ENCODE data around the gene AVEN.

The AVEN gene

DNA sequence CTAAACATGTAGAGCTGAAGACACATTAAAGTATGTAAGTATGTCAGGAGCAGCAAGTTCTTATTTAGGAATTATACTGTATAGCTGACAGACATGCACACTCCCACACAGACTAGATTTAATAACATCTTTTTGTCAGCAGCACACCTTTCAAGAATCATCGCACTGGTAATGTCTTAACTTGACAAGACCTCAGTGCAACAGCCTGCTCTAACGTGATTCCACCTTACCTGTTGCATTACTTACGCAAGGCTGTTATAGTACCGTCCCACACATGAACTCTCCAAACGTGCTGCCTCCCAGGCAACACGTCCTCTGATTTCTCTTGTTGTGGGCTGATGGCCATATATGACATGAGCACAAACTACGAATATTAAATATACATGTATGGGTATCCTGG is 58.8 kb downstream of the AVEN start:
- DNase-seq: no peak

DNA sequence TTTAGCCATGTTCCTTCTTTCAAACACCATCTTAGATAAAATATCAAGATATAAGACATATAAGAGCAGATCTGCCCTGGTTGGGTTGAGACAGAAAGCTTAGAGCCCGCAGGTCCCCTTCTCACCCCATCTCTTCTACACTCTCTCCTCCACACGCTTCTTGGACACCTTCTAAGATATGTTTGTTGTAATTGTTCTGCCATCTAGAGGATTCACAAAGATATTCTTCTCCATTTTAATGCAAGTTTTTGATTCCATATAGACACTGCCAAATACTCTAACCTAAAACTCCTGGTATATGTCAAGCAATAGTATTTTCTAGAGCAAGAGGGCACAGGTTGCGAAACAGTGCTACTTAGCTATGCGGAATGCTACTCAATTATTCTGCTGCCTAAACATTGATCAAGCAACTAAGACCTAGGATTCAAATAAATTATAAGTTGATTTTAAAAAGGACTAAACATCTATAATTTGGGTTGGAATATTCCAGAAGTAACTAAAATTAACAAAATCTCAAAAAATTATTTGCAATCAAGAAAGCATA is 63.9 kb downstream of the AVEN start:
- DNase-seq: no peak

DNA sequence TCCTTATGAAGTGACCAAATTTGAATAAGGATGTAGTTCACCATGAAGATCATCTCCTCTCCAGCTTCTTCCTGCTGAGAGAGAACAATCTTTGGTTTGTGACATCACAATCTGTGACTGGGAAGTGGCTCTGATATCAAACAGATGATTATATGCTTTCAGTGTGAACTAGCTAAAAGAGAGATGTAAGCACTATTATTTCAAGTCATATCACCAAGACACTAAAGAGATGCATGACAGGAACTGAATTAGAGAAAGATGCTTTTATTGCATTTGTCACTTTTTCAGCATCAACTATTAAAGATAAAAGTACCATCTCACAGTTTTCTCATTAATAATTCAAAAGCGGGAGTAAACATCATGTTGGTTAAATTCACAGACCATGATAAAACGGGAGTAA is 67.2 kb downstream of the AVEN start:
- no peak for DNase-seq

DNA sequence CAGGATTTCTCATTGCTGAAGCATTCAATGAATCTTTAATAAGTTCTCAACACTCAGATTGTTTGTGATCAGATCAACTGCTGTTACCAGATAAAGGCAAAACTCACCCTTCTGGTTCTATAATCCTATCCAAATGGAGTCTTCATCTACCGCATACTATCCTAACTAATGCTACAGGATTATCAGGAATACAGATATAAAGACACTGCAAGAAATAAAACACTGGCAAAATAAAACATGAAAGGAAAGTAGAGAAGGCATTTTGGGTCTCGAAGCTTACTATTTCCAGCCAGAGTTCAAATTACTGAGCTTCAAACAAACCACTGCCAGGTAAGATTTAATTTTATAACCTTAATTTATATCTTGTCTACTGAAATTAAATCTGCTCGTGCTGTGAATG is 70.2 kb downstream of the AVEN start:
- DNase-seq: no peak

DNA sequence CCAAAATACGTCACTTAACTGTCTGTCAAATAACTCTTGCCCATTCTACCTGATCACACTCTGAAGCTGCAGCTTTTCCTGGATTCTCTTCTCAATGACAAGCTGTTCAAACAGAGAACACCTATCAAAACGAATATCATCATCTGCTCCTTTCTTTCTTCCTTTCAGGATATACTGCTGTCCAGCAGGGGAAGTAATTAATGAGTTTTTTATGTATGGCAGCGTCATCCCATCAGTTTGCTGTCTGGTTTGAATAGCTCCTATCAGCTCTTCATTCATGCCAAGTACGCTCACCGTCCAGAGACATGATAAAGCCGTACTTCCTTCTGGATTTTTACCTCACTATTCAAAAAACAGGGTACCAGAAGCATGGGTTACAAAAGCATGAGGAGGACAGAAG is 70.8 kb downstream of the AVEN start, which contains the start of gene CHRM5:
Gene CHRM5 (plus strand): TSS at position 274 of the 400 bp plus-strand sequence. CDS start 94,221 bp downstream, outside the sequence.
- DNase-seq: no peak

DNA sequence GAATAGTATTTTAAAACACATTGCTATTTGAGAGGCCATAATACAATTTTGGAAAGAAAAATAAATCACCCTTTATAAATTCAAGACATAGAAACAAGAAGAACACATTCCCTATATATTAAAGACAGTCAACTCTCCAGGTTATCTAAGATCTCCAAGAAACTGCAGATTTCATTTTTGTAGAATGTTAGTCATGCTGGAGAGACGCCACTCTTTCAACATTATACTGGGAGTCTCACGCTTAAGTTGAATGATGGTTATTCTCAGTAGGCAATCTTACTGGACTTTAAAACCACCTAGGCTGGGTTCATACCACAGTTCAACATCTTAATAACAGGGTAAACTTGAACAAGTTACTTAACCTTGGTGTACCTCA is 74.4 kb downstream of the AVEN start:
- no peak for DNase-seq

DNA sequence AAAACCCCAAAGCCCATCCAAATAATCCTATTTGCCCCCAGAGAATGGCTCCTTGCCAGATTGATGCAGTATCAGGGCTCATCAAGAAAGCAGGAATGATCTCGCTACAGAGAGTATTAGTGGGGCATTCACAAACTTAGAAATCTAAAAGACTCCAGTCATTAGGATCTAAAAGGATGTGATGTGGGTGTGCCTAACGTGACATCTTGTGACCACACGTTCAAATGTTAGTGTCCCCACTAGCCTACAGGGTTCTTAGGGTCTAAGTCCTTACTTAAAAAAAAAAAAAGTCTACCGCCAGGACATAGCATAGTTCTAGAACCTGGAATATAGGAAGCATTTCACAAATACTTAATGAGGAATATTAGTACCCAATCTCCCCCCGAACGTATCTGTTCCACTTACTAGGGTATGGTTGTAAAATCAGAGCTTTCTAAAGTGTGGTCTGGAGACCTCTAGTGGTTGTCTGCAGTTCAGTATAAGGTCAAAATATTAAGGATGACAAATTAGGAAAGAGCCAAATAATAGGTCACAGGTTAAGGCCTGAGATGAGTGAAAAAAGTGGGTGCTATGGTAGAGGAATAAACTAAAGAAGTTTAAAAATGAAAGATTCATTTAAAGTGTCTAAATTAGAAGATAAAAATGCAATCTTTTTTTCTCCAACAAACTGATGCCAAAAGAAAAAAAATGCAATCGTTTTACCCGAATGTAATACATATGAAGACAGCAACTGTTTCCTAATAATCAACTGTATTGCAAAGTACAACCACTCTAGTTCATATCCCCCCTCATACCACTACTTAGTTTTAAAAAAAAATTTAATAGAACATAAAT is 75.0 kb downstream of the AVEN start:
- DNase-seq: peak; percentile 0 to 26

DNA sequence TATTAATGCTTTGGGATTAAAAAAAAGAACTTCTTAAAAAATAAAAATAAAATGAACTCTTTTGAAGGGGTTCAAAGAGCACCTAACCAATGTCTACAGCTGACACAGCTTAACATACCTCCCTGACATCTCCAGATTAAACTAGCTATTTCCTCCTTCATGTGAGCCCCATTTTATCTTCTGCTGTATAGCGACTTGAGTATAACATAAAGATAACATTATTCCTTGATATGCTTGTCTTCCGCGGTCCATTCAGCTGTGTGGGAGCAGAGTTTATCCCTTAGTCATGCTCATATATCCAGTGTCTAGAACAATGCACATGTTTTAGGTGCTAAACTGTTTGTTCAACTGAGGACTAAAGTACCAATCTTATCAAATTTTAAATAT is 78.5 kb downstream of the AVEN start:
- DNase-seq: no peak

DNA sequence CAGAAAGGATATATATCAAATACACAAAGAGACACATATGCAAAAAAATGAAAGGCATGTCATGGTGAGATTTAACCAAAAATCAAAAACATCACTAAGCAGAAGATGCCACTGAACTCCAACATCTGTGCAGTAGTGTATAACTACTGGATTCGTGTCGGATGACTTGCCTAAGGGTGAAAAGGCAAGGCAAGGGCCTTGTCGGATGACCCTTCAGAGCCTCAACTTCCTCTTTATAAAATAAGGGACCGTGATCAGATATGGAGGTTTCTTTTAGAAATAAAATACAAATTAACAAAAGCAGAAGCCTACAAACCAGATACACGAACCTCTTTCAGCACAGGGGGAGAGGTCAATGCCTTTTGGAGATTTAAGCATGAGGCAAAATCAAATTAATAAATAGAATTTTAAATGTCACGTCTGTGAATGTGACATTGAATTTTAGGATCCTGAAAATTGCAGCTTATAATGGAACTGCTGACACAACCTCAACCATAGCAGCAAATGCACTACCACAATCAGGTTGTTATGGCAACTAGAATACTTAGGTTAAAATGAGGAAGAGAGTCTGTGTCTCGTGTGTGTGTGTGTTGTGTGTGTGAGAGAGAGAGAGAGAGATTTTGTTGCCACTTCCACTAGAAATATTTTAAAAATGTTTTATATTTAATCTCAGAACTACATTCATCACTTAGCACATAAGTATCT is 79.0 kb downstream of the AVEN start:
- no peak for DNase-seq

DNA sequence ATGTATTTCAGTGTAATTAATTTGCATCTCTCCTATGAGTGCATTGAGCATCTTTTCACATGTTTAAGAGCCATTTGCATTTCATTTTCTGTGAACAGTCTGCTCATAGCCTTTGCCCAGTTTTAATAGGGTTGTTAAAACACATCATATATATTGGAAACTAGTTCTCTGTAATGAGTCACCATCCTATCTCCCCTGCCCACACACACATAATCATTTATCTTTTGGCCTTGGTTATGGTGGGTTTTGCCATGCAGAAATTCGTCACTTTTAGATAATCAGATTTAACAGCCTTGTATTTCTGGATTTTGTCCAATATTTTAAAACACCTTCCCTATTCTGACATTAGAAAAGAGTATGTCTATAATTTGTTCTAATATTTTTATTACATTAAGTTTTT is 82.6 kb downstream of the AVEN start:
- DNase-seq: no peak

DNA sequence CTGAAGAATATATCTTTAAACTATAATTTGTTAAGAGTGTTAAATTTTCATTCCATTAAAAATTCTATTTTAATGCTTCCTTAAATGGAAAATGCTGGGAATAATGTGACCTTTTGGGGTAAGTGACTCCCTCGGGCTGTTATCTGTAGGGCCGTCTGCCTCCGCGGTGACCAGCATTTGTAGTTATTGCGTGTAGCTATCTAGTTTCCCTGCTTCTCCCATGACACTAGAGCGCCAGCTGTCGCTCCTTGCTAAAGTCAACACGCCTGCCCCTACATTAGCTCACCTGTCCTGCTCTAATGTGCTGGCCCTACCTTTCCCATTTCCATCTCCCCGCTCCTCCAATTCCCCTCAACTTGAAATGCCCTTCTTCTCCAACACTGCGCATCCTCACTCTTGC is 83.1 kb downstream of the AVEN start:
- no peak for DNase-seq

DNA sequence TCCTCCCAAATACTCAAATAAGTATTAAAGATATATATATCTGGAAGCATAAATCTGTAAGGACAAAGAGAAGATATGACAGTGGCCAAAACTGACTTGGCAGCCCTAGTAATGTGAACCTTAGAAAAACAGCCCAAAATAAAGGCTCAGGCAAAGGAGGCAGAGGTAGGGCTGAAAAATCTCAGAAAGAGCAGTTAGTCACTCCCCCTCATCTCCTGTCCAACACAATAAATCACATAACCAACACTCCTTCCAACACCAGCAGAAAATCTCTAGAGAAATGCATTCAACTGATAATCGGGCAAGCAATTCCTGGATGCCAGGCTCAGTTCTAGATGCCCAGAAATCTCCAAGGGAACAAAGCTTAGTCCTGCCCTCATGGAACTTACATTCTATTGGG is 92.9 kb downstream of the AVEN start:
- no peak for DNase-seq

DNA sequence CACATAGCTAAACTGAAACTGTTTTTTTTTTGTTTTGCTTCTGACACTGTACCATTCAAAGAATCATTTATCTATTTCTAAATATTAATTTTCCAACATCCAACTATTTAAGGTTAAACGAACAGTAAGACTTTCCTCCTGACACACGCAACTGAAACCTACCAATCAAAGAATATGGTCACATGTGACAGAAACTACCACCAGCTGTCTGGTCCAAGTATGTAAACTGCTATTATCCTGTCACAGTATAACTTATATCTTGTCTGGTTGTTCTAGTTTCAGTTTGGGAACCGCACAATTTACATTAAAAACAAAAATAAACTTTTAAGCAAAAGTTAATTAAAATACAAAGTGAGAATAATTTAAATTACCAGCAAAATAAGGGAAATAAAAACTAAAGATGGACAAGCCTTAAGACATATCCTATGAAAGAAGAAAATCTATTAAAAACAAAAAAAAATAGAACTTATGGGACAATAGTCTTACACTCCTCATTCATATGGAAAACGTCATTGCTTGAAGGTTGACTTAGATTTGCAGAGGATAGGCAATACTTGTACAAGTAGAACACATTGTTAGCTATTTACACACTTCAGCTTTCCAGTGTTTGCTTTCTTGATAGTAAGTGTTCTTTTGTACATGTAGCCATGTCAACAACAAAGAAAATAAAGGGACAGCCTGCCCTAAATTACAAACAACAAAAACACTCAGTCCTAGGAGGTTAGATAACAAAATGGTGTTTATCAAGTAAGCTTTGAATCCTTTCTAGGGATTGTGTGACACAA is 97.5 kb downstream of the AVEN start:
- DNase-seq: no peak

DNA sequence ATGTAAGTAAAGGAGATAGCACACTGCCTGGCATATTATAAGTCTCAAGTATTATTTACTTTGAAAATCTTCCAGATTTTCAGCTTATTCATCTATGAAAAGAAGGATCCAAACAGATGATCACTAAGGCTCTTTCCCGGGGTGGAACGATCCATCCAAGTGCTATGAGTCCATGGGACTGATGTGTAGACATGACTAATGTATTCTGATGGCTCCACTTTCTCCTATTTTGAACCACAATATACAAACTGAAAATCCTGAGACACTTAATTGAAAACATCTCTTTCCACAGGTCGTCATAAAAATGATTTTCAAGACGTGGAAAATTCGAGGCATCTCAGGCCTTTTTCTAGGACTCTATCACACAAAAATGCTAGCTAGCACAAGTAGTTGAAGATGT is 104.1 kb downstream of the AVEN start:
- no peak for DNase-seq

DNA sequence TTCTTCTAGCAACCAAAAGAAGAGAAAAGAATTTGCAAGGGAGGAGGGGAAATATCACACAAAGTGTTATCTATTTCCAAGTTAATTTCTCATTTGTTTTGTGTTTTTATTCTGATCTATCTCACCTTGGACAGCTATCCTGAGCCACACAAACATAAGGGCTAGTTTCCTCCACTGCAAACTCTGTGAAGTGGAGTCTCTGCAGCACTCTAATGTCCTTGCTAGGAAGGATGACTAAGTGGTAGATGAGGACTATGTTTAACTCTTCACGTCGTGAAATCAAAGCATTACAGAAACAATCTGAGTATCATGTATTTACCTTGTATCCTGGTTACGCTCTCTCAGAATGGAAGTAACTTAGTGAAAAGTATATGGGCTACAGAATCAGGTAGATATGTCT is 104.6 kb downstream of the AVEN start:
- DNase-seq: no peak

DNA sequence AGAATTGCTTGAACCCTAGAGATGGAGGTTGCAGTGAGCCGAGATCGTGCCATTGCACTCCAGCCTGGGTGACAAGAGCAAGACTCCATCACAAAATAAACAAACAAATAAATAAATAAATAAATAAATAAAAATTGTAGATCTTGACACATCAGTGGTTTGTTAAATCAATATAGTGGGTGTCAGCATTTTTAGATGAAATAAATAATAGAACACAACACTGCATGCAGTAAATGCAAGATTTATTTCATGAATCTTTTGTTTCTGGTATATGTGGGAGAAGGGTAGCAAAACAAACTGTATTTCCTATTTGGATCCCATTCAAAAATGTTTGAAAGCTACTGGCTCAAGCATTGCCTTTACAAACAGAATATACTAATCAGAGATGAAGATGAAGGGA is 106.3 kb downstream of the AVEN start:
- no peak for DNase-seq

DNA sequence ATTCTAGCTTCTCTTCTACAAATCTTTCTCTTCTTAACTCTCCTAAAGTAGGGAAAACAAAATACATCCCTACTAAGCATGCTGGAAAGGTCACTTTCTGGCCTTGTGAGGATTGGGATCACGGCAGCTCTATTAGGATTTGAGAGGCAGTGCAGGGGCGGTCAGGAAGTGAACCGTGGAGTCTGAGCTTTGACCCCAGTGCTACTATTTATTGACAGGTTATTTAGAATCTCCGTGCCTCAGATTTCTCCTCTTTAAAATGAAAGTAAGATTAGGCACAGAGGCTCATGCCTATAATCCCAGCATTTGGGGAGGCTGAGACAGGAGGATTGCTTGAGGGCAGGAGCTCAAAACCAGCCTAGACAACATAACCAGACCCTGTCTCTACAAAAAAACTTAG is 112.7 kb downstream of the AVEN start:
- no peak for DNase-seq

DNA sequence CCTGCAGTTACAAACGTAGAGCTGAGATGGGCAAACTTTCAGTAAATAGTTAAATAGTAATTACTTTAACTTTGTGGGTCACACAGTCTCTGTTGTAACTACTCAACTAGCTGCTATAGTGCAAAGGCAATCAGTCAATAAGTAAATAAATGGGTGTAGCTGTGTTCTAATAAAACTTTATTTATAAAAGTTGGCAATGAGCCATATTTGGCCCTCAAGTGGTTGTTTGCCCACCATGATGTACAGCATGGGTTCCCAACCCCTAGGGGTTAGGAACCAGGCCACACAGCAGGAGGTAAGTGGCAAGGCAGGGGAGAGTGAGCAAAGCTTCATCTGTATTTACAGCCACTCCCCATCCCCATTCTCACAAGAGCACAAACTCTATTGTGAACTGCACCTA is 115.6 kb downstream of the AVEN start:
- no peak for DNase-seq

DNA sequence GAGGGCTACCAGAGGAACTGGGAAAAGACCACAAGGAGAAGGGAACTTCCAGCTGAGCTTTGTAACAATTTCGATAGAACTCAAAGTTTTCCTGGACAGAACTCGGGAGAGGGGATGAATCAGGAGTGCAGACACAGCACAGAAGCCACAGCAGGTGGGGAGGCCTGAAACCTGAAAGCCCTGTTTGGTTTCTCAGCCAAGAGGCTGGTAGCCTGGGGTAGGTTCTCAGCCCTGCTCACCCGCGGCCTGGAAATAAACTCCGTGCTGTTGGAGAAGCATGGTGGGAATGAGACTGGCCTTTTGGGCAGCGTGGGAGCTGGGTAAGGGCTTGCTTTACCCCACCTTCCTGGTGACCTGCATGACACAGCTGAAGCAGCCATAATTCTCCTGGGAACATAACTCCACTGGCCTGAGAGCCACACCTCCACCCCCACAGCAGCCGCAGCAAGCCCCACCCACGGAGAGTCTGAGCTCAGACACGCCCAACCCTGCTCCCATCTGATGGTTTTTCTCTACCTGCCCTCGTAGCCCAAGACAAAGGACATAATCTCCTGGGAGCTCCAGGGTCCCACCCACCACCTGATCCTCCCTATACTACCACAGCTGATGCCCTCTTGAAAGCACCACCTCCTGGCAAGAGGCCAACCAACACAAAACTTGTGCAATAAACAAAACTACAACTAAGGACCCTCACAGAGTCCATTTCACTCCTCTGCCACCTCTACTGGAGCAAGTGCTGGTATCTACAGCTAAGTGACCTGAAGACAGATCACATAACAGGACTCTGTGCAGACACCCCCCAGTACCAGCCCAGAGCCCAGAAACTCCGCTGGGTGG is 123.2 kb downstream of the AVEN start:
- no peak for DNase-seq

DNA sequence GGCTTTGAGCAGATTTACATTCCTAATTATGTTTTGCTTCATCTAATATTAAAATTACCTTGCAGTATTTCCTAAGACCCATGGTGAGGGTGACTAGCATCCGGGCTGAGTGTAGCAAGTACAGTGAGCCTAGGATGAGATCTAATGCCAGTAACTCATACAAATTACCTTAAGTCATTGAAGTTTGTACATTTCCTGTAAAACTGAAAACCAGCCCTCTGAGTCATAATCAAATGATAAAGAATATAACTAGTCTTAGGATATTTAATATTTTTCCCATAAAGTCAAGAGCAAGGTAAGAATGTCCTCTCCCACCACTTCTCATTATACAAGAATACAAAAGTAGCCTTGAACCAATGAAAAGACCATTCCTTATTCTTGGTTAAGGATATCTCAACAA is 125.5 kb downstream of the AVEN start:
- no peak for DNase-seq

DNA sequence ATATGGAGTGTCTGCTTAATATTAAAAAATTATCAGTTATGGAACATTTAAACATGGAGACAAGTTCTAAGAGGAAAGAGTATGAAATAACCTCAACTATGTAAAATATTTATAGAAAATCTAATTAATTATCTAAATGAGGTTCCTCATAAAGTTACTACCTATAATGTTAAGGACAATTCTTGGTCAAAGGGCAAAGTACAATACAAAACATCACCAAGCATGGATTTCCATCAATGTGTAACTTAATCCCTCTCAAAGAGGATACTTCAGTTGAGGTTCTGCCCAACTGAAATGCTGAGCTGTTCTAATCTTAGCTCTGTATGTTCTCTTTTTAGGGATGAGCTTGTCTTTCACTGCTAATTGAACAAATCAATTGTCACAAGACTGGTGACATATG is 126.7 kb downstream of the AVEN start:
- DNase-seq: no peak

DNA sequence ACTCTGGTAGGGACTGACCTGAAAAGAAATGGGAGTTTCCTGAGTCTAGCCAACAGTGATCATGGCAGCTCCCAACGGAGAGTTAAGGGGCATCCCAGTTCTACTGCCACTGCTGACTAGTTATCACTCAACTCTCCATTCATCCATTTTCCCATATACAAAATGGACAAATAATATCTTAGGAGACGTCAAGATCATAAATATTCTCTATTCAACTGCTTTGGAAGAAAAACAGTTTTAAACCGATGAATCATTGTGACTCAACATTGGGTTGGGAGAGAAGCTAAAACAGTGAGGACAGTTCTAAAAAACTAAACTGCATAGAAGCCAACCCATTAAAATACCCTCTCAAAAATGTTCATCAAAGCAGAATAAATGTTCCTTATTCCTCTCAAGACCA is 128.3 kb downstream of the AVEN start:
- DNase-seq: no peak

DNA sequence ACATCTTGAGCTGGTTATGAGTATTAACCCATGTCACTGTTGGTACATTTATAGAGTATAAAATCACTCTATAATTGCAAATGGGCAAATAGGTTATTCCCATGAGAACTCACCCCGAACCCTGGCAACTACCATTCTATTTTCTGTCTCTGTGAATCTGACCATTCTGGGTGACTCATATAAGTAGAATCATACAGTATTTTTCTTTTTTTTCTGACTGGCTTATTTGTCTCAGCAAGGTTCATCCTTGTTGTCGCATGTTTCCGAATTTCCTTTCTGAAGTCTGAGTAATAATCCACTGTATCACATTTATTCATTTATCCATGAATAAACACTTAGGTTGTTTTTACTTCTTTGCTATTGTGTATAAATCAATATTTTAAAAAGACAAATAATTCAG is 130.6 kb downstream of the AVEN start:
- DNase-seq: no peak
